Endothelial cell of umbilical vein (primary cell): ENCODE results near the gene FES. TPM values are rescaled to one million over a fixed set of nuclear protein-coding genes. Genes with fewer than 3 reads are reported as not detected.

Experiments used
- Bru-seq: library from RNA; stranded (reverse); fragments of 400-500 nt; gene quantifications from one replicate; lab custom pipeline; 2021; lab: Mats Ljungman, UMichigan
- BruChase-seq, 2 experiments: library from RNA; stranded (reverse); fragments of 400-500 nt; gene quantifications; one replicate each; lab custom pipeline; 2021; lab: Mats Ljungman, UMichigan
- BruUV-seq: library from RNA; stranded (reverse); fragments of 400-500 nt; replicated peaks from 2 replicates; lab custom pipeline; 2021; lab: Mats Ljungman, UMichigan
- CTCF ChIA-PET: fragments of 300-600, 350-600 bp; sonication (Branson Sonifier 250); formaldehyde crosslinking; loops from one replicate; lab custom pipeline; 2021; ENCODE audit warnings: antibody characterized with exemption, inconsistent platforms; lab: Charles Lee
- POLR2A ChIA-PET: fragments of 300-600, 350-600 bp; sonication (Branson Sonifier 250); formaldehyde crosslinking; loops from one replicate; lab custom pipeline; 2021; ENCODE audit warnings: antibody characterized with exemption, inconsistent platforms; lab: Charles Lee
- DNase-seq: peaks from one replicate; pipeline ENCODE4 v3.0.0-alpha.2; 2011; ENCODE audit warnings: low read depth, low spot score
- FAIRE-seq: peaks from 2 replicates; lab custom pipeline; 2011; peaks lifted over from hg19 to GRCh38; lab: Jason Lieb, UNC
- H2AFZ ChIP-seq: 2 replicates; pipeline ENCODE4 v1.6.0; 2012; ENCODE audit warnings: low read depth, low read length, control low read depth, inconsistent platforms
- H3K27ac ChIP-seq: 2 replicates; pipeline ENCODE4 v1.5.1; 2011; ENCODE audit warnings: low read depth, mild to moderate bottlenecking, control low read depth, low read length, moderate library complexity; ENCODE audit not compliant: insufficient read depth
- H3K27me3 ChIP-seq, 2 experiments: 2 replicates each; pipeline versions ENCODE4 v1.6.0 to v1.6.1; 2011; ENCODE audit warnings: low read length in 2 of 2, mixed read lengths in 1 of 2; ENCODE audit not compliant: control insufficient read depth in 2 of 2, insufficient read depth in 2 of 2
- H3K36me3 ChIP-seq, 2 experiments: 2 replicates in 1 of 2; 3 replicates in 1 of 2; pipeline ENCODE4 v1.5.1; 2011; ENCODE audit warnings: low read length in 2 of 2, mild to moderate bottlenecking in 1 of 2, moderate library complexity in 1 of 2; ENCODE audit not compliant: control insufficient read depth in 2 of 2, insufficient read depth in 2 of 2; ENCODE audit errors: extremely low read depth in 1 of 2
- H3K4me1 ChIP-seq: 3 replicates; pipeline ENCODE4 v1.5.1; 2011; ENCODE audit warnings: mild to moderate bottlenecking, low read length; ENCODE audit not compliant: control insufficient read depth, insufficient read depth; ENCODE audit errors: extremely low read depth
- H3K4me2 ChIP-seq: 2 replicates; pipeline ENCODE4 v1.6.1; 2011; ENCODE audit warnings: low read length, control low read depth, mixed read lengths; ENCODE audit not compliant: insufficient read depth
- H3K4me3 ChIP-seq, 3 experiments: fragments of 200-600 bp in 1 of 3; sonication (generic), shearing (Covaris generic) in 1 of 3; replicated peaks in 1 of 3; 2 replicates each; pipeline ENCODE4 v1.5.1; 2011 to 2016; ENCODE audit warnings: control low read depth in 3 of 3, low read length in 3 of 3, mild to moderate bottlenecking in 2 of 3, inconsistent platforms in 1 of 3, low read depth in 1 of 3, moderate library complexity in 1 of 3; ENCODE audit not compliant: insufficient read depth in 1 of 3
- H3K79me2 ChIP-seq: 2 replicates; pipeline ENCODE4 v1.6.0; 2012; ENCODE audit warnings: low read length, inconsistent platforms; ENCODE audit not compliant: control insufficient read depth, insufficient read depth
- H3K9ac ChIP-seq: replicated peaks from 2 replicates; pipeline ENCODE3; 2011; ENCODE audit warnings: low read length, control low read depth; ENCODE audit not compliant: insufficient read depth; ENCODE audit errors: extremely low read depth
- H3K9me1 ChIP-seq: replicated peaks from 3 replicates; pipeline ENCODE4 v1.6.0; 2011; ENCODE audit warnings: mild to moderate bottlenecking, low read length; ENCODE audit not compliant: control insufficient read depth, insufficient read depth; ENCODE audit errors: extremely low read depth
- H3K9me3 ChIP-seq: replicated peaks from 2 replicates; pipeline ENCODE4 v1.5.1; 2012; ENCODE audit warnings: low read length, inconsistent platforms; ENCODE audit not compliant: control insufficient read depth, insufficient read depth
- H4K20me1 ChIP-seq: replicated peaks from 2 replicates; pipeline ENCODE3; 2011; ENCODE audit warnings: mild to moderate bottlenecking, low read length; ENCODE audit not compliant: control insufficient read depth, insufficient read depth; ENCODE audit errors: extremely low read depth
- CTCF ChIP-seq, 2 donors: IDR thresholded peaks; 1 replicate in 1 of 2; 2 replicates in 1 of 2; pipeline ENCODE4 v1.5.1; 2011; ENCODE audit warnings: low read length in 2 of 2, mild to moderate bottlenecking in 2 of 2, moderate library complexity in 2 of 2, control low read depth in 1 of 2, inconsistent platforms in 1 of 2, low read depth in 1 of 2; ENCODE audit not compliant: insufficient read depth in 1 of 2; ENCODE audit errors: extremely low read depth in 1 of 2
- EZH2 ChIP-seq: IDR thresholded peaks from 2 replicates; pipeline ENCODE4 v1.6.1; 2012; ENCODE audit warnings: borderline replicate concordance, low read depth, mild to moderate bottlenecking, moderate library complexity, low read length, inconsistent platforms; ENCODE audit not compliant: severe bottlenecking
- FOS ChIP-seq: IDR thresholded peaks from 2 replicates; pipeline ENCODE4 v1.6.1; 2011; ENCODE audit warnings: mild to moderate bottlenecking, low read length, moderate library complexity, borderline replicate concordance; ENCODE audit not compliant: insufficient read depth
- GATA2 ChIP-seq: IDR thresholded peaks from 2 replicates; pipeline ENCODE4 v1.7.0; 2011; ENCODE audit warnings: low read depth, mild to moderate bottlenecking, moderate library complexity, mixed read lengths, low read length; ENCODE audit not compliant: insufficient read length, insufficient read depth
- JUN ChIP-seq: IDR thresholded peaks from 2 replicates; pipeline ENCODE4 v1.6.1; 2011; ENCODE audit warnings: borderline replicate concordance, low read depth; ENCODE audit not compliant: insufficient read length, insufficient read depth
- MAX ChIP-seq: IDR thresholded peaks from 2 replicates; pipeline ENCODE4 v1.6.1; 2011; ENCODE audit not compliant: insufficient read depth, insufficient read length
- MYC ChIP-seq: IDR thresholded peaks from one replicate; pipeline ENCODE4 v1.6.1; 2011; ENCODE audit warnings: mild to moderate bottlenecking, low read depth, low read length
- POLR2A ChIP-seq: IDR thresholded peaks from 2 replicates; pipeline ENCODE4 v1.6.1; 2012; ENCODE audit warnings: low read depth, mild to moderate bottlenecking, control low read depth, low read length
- POLR2AphosphoS5 ChIP-seq: IDR thresholded peaks from 2 replicates; pipeline ENCODE4 v1.6.1; 2012; ENCODE audit warnings: low read depth, mild to moderate bottlenecking, control low read depth, low read length, moderate library complexity; ENCODE audit not compliant: insufficient read depth
- dilution Hi-C: fragments of 300-500 bp; cut with MboI; formaldehyde crosslinking; loops from one replicate; pipeline ENCODE4 v1.15.0; 2019; ENCODE audit warnings: low sequenced_read_pairs; ENCODE audit not compliant: extremely low pct_ligation_motif_present
- intact Hi-C: fragments of 100-400 bp; cut with micrococcal nuclease; formaldehyde crosslinking; loops from one replicate; pipeline ENCODE4 v1.10.0; 2022
- long read RNA-seq: library from polyadenylated mRNA; stranded (forward); transcript quantifications from one replicate; pipeline ENCODE4 v2.0.0, GENCODE V29; 2021
- polyA minus RNA-seq, 3 experiments: library from RNA; depleted of rRNA, polyadenylated mRNA; stranded (reverse); fragments of >200 nt; gene quantifications; 1 replicate in 1 of 3; 2 replicates in 2 of 3; pipeline ENCODE4 v1.2.3, GENCODE V29; 2011
- polyA plus RNA-seq, 4 experiments: library from polyadenylated mRNA; depleted of rRNA in 3 of 4; stranded (reverse) in 3 of 4; unstranded in 1 of 4; fragments of >200 nt; gene quantifications; 2 replicates each; pipeline versions ENCODE4 v1.2.1 to v1.2.3, GENCODE V29; 2011 to 2012; ENCODE audit warnings: missing spikeins in 1 of 4
- total RNA-seq: library from RNA; stranded (reverse); gene quantifications from 2 replicates; pipeline ENCODE4 v1.2.3, GENCODE V29; 2021

Gene FES
- total RNA-seq (51.0 and 58.1 TPM in 2 replicates), polyA plus RNA-seq (41.5 and 55.7 TPM in 2 replicates), polyA minus RNA-seq (30.5 and 44.9 TPM in 2 replicates), Bru-seq, nascent RNA (percentile 56 among the genes with signal in this experiment), BruChase-seq, experiment 1, labeled RNA remaining after a 6-hour chase (percentile 68 among the genes with signal in this experiment), BruChase-seq, experiment 2, labeled RNA remaining after a 2-hour chase (percentile 67 among the genes with signal in this experiment)
- 18.9 and 25.9 TPM in 2 replicates for polyA plus RNA-seq (2011; cell fraction: cytosol; rRNA removed)
- 161 and 177 TPM in 2 replicates for polyA plus RNA-seq (2011; cell fraction: nucleus; rRNA removed)
- polyA plus RNA-seq (2012), result 27.7 and 29.2 TPM in 2 replicates
- not detected for polyA minus RNA-seq (2011; cell fraction: cytosol; rRNA and poly(A)+ RNA removed)
- 38.1 and 49.3 TPM in 2 replicates for polyA minus RNA-seq (2011; cell fraction: nucleus; rRNA and poly(A)+ RNA removed)
- long read RNA-seq, transcript FES-201 (19 exons, 2,829 nt), result major isoform, 17 of 92 reads
- long read RNA-seq, partial matches to known transcripts, result 18 of 92 reads
- long read RNA-seq, other reads (novel, unspliced or antisense), result 53 of 92 reads

DNA sequence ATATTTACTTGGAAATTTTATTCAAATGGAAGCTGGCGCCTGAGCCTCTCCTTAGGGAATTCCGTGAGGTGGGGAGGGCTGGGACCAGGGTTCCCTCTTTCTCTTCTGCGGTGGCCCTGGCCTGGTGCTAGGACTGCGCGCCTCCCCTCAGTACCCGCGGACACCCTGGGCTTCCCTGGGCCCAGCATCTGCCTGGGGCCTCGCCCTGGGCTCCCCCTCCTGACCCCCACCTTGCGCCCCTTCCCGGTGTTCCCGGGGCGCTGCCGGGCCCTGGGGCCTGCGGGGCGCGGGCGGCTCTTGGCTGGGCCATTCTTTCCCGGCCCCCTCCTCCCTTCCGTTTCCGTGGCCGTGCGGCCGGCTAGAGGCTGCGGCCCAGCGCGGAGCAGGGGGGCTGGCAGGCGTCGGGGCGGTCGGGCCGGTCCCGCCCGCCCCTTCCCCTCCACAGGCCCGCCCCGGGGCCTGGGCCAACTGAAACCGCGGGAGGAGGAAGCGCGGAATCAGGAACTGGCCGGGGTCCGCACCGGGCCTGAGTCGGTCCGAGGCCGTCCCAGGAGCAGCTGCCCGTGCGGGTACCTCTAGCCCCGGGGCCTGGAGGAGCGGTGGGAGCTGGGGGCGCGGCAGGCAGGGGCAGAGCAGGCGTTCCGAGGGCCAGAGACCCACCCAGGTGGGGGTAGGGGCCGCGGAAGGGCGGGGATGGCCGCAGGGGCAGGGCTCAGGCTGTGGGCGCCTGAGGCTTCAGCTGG lies at the start of gene FES:
Gene FES, plus strand, starts transcription at position 529 of the 743 bp plus-strand sequence. CDS start 542 bp downstream, outside the sequence.
- Histone ChIP-seq H3K9me1 (no peaks in the 10 kb centered on the region), H2AFZ (no peak within 1 kb of the TSS), H3K79me2 (peaks cover 15% of the 10 kb centered on the region), H3K4me2 (peak within 1 kb of the TSS; percentile 56), H4K20me1 (no peaks in the 10 kb centered on the region), H3K4me3 (peak within 1 kb of the TSS; percentile 23 to 70 (median 46)), H3K27me3 (no peaks in the 10 kb centered on the region), H3K9me3 (no peaks in the 10 kb centered on the region), H3K36me3 (peaks cover 3 to 30% of the 10 kb centered on the region in 2 experiments), H3K9ac (peak within 1 kb of the TSS; percentile 80), H3K27ac (peak within 1 kb of the TSS; percentile 85), H3K4me1 (peaks cover 24% of the 10 kb centered on the region)
- POLR2A ChIA-PET, result interaction anchor here (2.1 kb wide), 1 partner anchor 14 kb away, joined by 5 read pairs; no protein-coding TSS in a partner anchor
- DNase-seq, result peak; percentile 76
- intact Hi-C loops, result loop anchor here (1.0 to 10.0 kb wide), 3 partner anchors 11 to 349 kb away; no protein-coding TSS in a partner anchor
- BruUV-seq, result no TSS peak
- TF ChIP-seq POLR2A, result peak; percentile 38
- no peak for TF ChIP-seq CTCF (IDR thresholded peaks at IDR 0.05; ENCODE audit: extremely low read depth in 1 of 2, insufficient read depth in 1 of 2, low read depth in 1 of 2, low read length in 2 of 2)
- no peak for TF ChIP-seq EZH2
- TF ChIP-seq GATA2, result no peak
- TF ChIP-seq FOS, result no peak
- TF ChIP-seq POLR2AphosphoS5, result peak; percentile 19
- TF ChIP-seq JUN, result no peak
- TF ChIP-seq MYC, result no peak
- no peak for TF ChIP-seq MAX
- CTCF ChIA-PET, result interaction anchor here (1.6 to 3.9 kb wide), 12 partner anchors 11 to 522 kb away, joined by 3 to 237 read pairs (median 16); partner anchors contain the start of genes MAN2A2 and UNC45A
- FAIRE-seq, result peak; percentile 82
- dilution Hi-C loops, result no loop called here
